Panc1 (cell line): Measurements from ENCODE around the gene USP8. TPM values are rescaled to one million over a fixed set of nuclear protein-coding genes. Genes with fewer than 3 reads are reported as not detected.

Experiments used
- ATAC-seq: fragments of 200-7000 bp; cut with Tn5 transposase; 2 replicates; pipeline ENCODE4 v1.9.1; 2020; ENCODE audit warnings: mild to moderate bottlenecking, moderate library complexity
- Bru-seq: library from RNA; stranded (reverse); fragments of 400-500 nt; gene quantifications from one replicate; lab custom pipeline; 2021; lab: Mats Ljungman, UMichigan
- BruChase-seq, 2 experiments: library from RNA; stranded (reverse); fragments of 400-500 nt; gene quantifications; one replicate each; lab custom pipeline; 2021; lab: Mats Ljungman, UMichigan
- BruUV-seq: library from RNA; stranded (reverse); fragments of 400-500 nt; replicated peaks from 2 replicates; lab custom pipeline; 2021; lab: Mats Ljungman, UMichigan
- CTCF ChIA-PET: fragments of 300-600 bp; sonication (Branson Sonifier 250); formaldehyde crosslinking; loops from one replicate; lab custom pipeline; 2022; ENCODE audit warnings: antibody characterized with exemption; lab: Charles Lee
- POLR2A ChIA-PET: fragments of 300-600 bp; sonication (Branson Sonifier 250); formaldehyde crosslinking; loops from one replicate; lab custom pipeline; 2022; ENCODE audit warnings: antibody characterized with exemption; lab: Charles Lee
- DNase-seq: peaks from one replicate; pipeline ENCODE4 v3.0.0-alpha.2; 2010; ENCODE audit warnings: low read depth, low spot score
- H3K27ac ChIP-seq: 2 replicates; pipeline ENCODE4 v1.5.1; 2011; ENCODE audit warnings: mild to moderate bottlenecking, low read length, inconsistent platforms
- H3K27me3 ChIP-seq: fragments of 200-500 bp; sonication (Bioruptor generic); 2 replicates; pipeline ENCODE4 v1.6.0; 2014; ENCODE audit warnings: low read length, inconsistent platforms; ENCODE audit not compliant: control insufficient read depth, insufficient read depth
- H3K36me3 ChIP-seq: fragments of 200-500 bp; sonication (Bioruptor generic); 2 replicates; pipeline ENCODE4 v1.5.1; 2014; ENCODE audit warnings: inconsistent platforms, mild to moderate bottlenecking, low read length, moderate library complexity; ENCODE audit not compliant: control insufficient read depth, insufficient read depth
- H3K4me1 ChIP-seq: 2 replicates; pipeline ENCODE4 v1.5.1; 2011; ENCODE audit warnings: inconsistent platforms, mild to moderate bottlenecking, low read length, moderate library complexity; ENCODE audit not compliant: control insufficient read depth, insufficient read depth
- H3K4me3 ChIP-seq, 2 experiments: 2 replicates each; pipeline ENCODE4 v1.5.1; 2011 to 2012; ENCODE audit warnings: low read depth in 2 of 2, low read length in 2 of 2, mild to moderate bottlenecking in 2 of 2, inconsistent platforms in 1 of 2, moderate library complexity in 1 of 2
- H3K9me3 ChIP-seq: fragments of 200-500 bp; sonication (Bioruptor generic); 2 replicates; pipeline ENCODE4 v1.5.1; 2014; ENCODE audit warnings: low read depth, mild to moderate bottlenecking, inconsistent platforms, low read length, moderate library complexity; ENCODE audit not compliant: control insufficient read depth, insufficient read depth
- POLR2AphosphoS5 ChIP-seq: IDR thresholded peaks from 2 replicates; pipeline ENCODE4 v1.6.1; 2012; ENCODE audit warnings: mild to moderate bottlenecking, low read depth, low read length, moderate library complexity
- REST ChIP-seq, 2 experiments: IDR thresholded peaks; 2 replicates each; pipeline ENCODE4 v1.6.1; 2011 to 2012; ENCODE audit warnings: low read depth in 2 of 2, control low read depth in 1 of 2, low read length in 1 of 2, mild to moderate bottlenecking in 1 of 2, moderate library complexity in 1 of 2; ENCODE audit not compliant: insufficient read depth in 1 of 2
- SIN3A ChIP-seq: IDR thresholded peaks from 2 replicates; pipeline ENCODE4 v1.6.1; 2012; ENCODE audit warnings: low read depth, mild to moderate bottlenecking, low read length, moderate library complexity, borderline replicate concordance; ENCODE audit not compliant: insufficient read depth
- TCF7L2 ChIP-seq: IDR thresholded peaks from 2 replicates; pipeline ENCODE4 v1.6.1; 2011; ENCODE audit warnings: mild to moderate bottlenecking, low read depth, low read length, inconsistent platforms
- in situ Hi-C: cut with HindIII; loops from 2 replicates; pipeline ENCODE4 v1.10.0; 2016; ENCODE audit warnings: low sequenced_read_pairs, low pct_unique_long_range_greater_than_20kb
- intact Hi-C: fragments of 100-400 bp; cut with micrococcal nuclease; formaldehyde crosslinking; loops from one replicate; pipeline ENCODE4 v1.10.0; 2022; ENCODE audit not compliant: unreplicated experiment
- long read RNA-seq: library from polyadenylated mRNA; unstranded; transcript quantifications from one replicate; pipeline ENCODE4 v2.0.0, GENCODE V29; 2021; ENCODE audit not compliant: unreplicated experiment
- polyA plus RNA-seq: library from polyadenylated mRNA; unstranded; fragments of >200 nt; gene quantifications from one replicate; pipeline ENCODE4 v1.2.1, GENCODE V29; 2012; ENCODE audit warnings: missing spikeins; ENCODE audit not compliant: insufficient read length
- total RNA-seq: library from RNA; stranded (reverse); gene quantifications from one replicate; pipeline ENCODE4 v1.2.1, GENCODE V29; 2021; ENCODE audit not compliant: unreplicated experiment

The USP8 gene
- 57.3 TPM for total RNA-seq
- polyA plus RNA-seq = 18.5 TPM
- Bru-seq, nascent RNA = percentile 82 among the genes with signal in this experiment
- percentile 80 among the genes with signal in this experiment for BruChase-seq, experiment 1, labeled RNA remaining after a 2-hour chase
- BruChase-seq, experiment 2, labeled RNA remaining after a 6-hour chase = percentile 84 among the genes with signal in this experiment
- long read RNA-seq, full-length matches to known transcripts = 20 of 84 reads
- long read RNA-seq, partial matches to known transcripts = 48 of 84 reads
- long read RNA-seq, other reads (novel, unspliced or antisense) = 16 of 84 reads

- H3K27ac ChIP-seq = peak within 1 kb of the TSS; percentile 98
- ChIA-PET POLR2A (interaction anchor here (0.6 to 0.7 kb wide), 5 partner anchors 42 to 1434 kb away, joined by 3 to 10 read pairs (median 5); no protein-coding TSS in a partner anchor), CTCF (no interaction called here)
- H3K9me3 ChIP-seq = no peaks in the 10 kb centered on the region
- H3K4me1 ChIP-seq = peaks cover 10% of the 10 kb centered on the region; the same call in 1 of the 2 replicates
- TF ChIP-seq POLR2AphosphoS5 = peak; percentile 96
- peak; percentile 89; the same call in 1 of the 2 replicates for TF ChIP-seq SIN3A
- TF ChIP-seq TCF7L2 = peak; percentile 55; the same call in 1 of the 2 replicates
- no peak for TF ChIP-seq REST (IDR thresholded peaks at IDR 0.05; ENCODE audit: insufficient read depth in 1 of 2, low read depth in 2 of 2, low read length in 1 of 2)
- in situ Hi-C loops (no loop called here), intact Hi-C loops (no loop called here)
- ATAC-seq (peak; percentile 99), DNase-seq (peak; percentile 93)
- no peaks in the 10 kb centered on the region for H3K36me3 ChIP-seq
- peak within 1 kb of the TSS; percentile 90 to 96 for H3K4me3 ChIP-seq
- H3K27me3 ChIP-seq = no peaks in the 10 kb centered on the region
- BruUV-seq = TSS peak; percentile 93
Measured at GRCh38 chr15:50424066-50424890, at the start of gene USP8. Gene USP8, plus strand, starts transcription at chr15:50424405. Its CDS starts 14,669 bp downstream, at chr15:50439074.

- no TSS peak for BruUV-seq
- ChIA-PET CTCF (no interaction called here), POLR2A (interaction anchor here (0.6 kb wide), 1 partner anchor 278 kb away, joined by 6 read pairs; no protein-coding TSS in a partner anchor)
- DNase-seq (no peak), ATAC-seq (no peak)
- in situ Hi-C loops = no loop called here
- TF ChIP-seq TCF7L2 (no peak), SIN3A (no peak)
- Histone ChIP-seq H3K4me1 (no peaks in the 10 kb centered on the region), H3K36me3 (no peaks in the 10 kb centered on the region), H3K27ac (no peak overlapping the region), H3K4me3 (no peak overlapping the region), H3K27me3 (no peaks in the 10 kb centered on the region), H3K9me3 (no peaks in the 10 kb centered on the region)
- intact Hi-C loops = no loop called here
Measured at GRCh38 chr15:50377867-50378751, 46.1 kb upstream of the USP8 start.
